ENCODE data around the gene ZNF205.
"Not testable (repeated sequence)": the region's sequence is repeated elsewhere in the genome, so short reads cannot be mapped to it uniquely, and the experiment has no call there.

The ZNF205 gene

DNA sequence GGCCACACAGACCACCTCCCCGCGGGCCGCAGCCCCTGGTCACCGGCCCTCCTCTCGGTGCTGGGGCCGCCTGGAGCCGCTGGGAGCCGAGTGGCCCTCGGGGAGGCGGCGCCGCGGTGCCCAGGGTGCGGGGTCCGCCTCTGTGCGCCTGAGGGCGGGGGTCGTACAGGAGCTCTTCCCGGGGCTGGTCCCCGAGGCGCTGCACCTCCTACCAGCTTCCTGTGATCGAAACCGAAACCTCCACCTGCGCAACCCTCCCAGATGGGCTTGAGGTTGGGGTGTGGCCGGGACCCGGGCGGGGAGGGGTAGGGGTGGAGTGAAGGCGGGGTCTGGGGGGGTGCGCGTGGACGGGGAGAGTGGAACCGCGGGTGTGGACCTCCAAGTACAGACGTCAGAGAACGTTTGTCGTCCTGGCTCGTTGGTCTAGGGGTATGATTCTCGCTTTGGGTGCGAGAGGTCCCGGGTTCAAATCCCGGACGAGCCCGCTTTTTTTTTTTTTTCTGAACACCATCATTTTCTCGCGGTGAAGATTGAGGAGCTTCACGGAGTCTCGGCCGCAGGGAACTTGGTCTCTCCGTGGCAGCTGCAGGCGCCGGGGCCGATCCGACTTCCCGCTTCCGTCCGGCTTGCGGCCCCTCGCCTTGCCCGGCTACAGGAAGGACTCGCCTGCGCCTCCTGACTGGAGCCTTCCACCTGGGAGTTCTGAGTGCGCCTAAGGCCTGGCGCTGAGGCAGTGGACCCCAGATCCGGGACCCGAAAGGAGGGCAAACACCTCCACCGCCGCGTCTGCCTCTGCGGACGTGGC, 46.3 kb downstream of the ZNF205 start:
- peaks cover 0 to 2% (median 0%) of the 10 kb centered on the region in 5 experiments for H3K27me3 ChIP-seq (replicated peaks in 2 of 5; ENCODE audit: control insufficient read depth in 4 of 5, insufficient read depth in 5 of 5, low read length in 4 of 5)
- H3K4me3 ChIP-seq (ENCODE audit: control insufficient read depth in 1 of 7, extremely low read depth in 1 of 7, insufficient read depth in 4 of 7, low read depth in 2 of 7, low read length in 6 of 7), result peak overlapping the region; percentile 53 to 88 (median 83)
- WGBS (ENCODE audit: insufficient coverage), result under 1% methylated on average over 47 of the region's 70 CpGs
- CTCF ChIA-PET, result interaction anchor here (0.7 to 1.5 kb wide), 6 partner anchors 10 to 560 kb away, joined by 3 to 5 read pairs (median 4); no protein-coding TSS in a partner anchor
- peak; percentile 92 to 96 (median 96) for DNase-seq
- POLR2A ChIA-PET, result interaction anchor here (0.7 to 1.2 kb wide), 3 partner anchors 8 to 15 kb away, joined by 3 to 5 read pairs (median 3); no protein-coding TSS in a partner anchor
- H3K4me1 ChIP-seq (ENCODE audit: control extremely low read depth in 1 of 4, control insufficient read depth in 4 of 4, insufficient read depth in 4 of 4, low read length in 3 of 4), result peaks cover 0 to 32% (median 25%) of the 10 kb centered on the region in 4 experiments
- no peaks in the 10 kb centered on the region for H3K36me3 ChIP-seq (ENCODE audit: control insufficient read depth in 4 of 4, insufficient read depth in 4 of 4, low read length in 3 of 4)
- peak overlapping the region in 1 of 2 experiments; percentile 66 for H3K27ac ChIP-seq (ENCODE audit: insufficient read depth in 1 of 2, low read depth in 1 of 2, low read length in 2 of 2, poor library complexity in 1 of 2, severe bottlenecking in 2 of 2)
- no peaks in the 10 kb centered on the region for H3K9me3 ChIP-seq (ENCODE audit: control extremely low read depth in 1 of 5, control insufficient read depth in 4 of 5, insufficient read depth in 2 of 5, low read depth in 1 of 5, low read length in 4 of 5)

DNA sequence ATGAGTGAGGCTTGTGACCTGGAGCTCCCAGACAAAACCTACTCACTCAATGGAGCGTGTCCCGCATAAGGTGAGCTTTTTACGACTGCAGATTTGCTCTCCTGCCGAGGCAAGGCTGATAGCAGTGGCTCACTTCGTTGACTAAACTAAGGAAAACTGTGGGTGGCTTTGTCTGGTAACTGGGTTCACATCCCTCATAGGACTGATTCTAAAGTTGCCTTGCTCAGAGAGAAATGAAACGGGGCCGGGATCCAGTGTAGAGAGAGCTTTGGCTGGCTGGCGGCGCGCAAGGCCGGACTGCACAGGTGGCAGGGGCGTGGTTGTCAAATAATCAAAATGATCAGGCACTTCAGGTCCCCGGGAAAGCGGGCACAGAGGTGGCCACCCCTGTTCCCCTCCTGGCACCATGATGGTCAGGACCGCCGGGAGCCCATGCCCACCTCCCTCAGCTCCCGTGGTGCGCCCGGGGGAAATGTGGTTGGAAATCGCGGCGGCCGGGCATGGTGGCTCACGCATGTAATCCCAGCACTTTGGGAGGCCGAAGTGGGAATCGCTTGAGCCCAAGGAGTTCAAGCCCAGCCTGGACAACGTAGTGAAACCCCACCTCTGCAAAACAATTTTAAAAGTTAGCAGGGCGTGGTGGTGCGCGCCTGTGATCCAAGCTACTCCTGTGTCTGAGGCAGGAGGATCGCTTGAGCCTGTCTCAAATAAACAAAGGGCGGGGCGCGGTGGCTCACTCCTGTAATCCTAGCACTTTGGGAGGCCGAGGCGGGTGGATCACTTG, 49.0 kb downstream of the ZNF205 start:
- no peak for DNase-seq
- CTCF ChIA-PET, result interaction anchor here (1.2 to 2.8 kb wide), 8 partner anchors 10 to 131 kb away, joined by 3 to 12 read pairs (median 4); partner anchors contain the start of gene ZNF213
- Histone ChIP-seq H3K9me3 (ENCODE audit: control extremely low read depth in 1 of 5, control insufficient read depth in 4 of 5, insufficient read depth in 2 of 5, low read depth in 1 of 5, low read length in 4 of 5) (no peaks in the 10 kb centered on the region), H3K36me3 (ENCODE audit: control insufficient read depth in 4 of 4, insufficient read depth in 4 of 4, low read length in 3 of 4) (no peaks in the 10 kb centered on the region), H3K27me3 (replicated peaks in 2 of 5; ENCODE audit: control insufficient read depth in 4 of 5, insufficient read depth in 5 of 5, low read length in 4 of 5) (peaks cover 0 to 5% (median 0%) of the 10 kb centered on the region in 5 experiments), H3K4me3 (ENCODE audit: control insufficient read depth in 1 of 7, extremely low read depth in 1 of 7, insufficient read depth in 4 of 7, low read depth in 2 of 7, low read length in 6 of 7) (no peak overlapping the region), H3K27ac (ENCODE audit: insufficient read depth in 1 of 2, low read depth in 1 of 2, low read length in 2 of 2, poor library complexity in 1 of 2, severe bottlenecking in 2 of 2) (no peak overlapping the region), H3K4me1 (ENCODE audit: control extremely low read depth in 1 of 4, control insufficient read depth in 4 of 4, insufficient read depth in 4 of 4, low read length in 3 of 4) (peaks cover 0 to 40% (median 32%) of the 10 kb centered on the region in 4 experiments)
- POLR2A ChIA-PET, result interaction anchor here (0.6 to 1.1 kb wide), 2 partner anchors 11 to 27 kb away, joined by 3 read pairs; no protein-coding TSS in a partner anchor
- WGBS (ENCODE audit: insufficient coverage), result 91% methylated on average over 22 of the region's 36 CpGs

DNA sequence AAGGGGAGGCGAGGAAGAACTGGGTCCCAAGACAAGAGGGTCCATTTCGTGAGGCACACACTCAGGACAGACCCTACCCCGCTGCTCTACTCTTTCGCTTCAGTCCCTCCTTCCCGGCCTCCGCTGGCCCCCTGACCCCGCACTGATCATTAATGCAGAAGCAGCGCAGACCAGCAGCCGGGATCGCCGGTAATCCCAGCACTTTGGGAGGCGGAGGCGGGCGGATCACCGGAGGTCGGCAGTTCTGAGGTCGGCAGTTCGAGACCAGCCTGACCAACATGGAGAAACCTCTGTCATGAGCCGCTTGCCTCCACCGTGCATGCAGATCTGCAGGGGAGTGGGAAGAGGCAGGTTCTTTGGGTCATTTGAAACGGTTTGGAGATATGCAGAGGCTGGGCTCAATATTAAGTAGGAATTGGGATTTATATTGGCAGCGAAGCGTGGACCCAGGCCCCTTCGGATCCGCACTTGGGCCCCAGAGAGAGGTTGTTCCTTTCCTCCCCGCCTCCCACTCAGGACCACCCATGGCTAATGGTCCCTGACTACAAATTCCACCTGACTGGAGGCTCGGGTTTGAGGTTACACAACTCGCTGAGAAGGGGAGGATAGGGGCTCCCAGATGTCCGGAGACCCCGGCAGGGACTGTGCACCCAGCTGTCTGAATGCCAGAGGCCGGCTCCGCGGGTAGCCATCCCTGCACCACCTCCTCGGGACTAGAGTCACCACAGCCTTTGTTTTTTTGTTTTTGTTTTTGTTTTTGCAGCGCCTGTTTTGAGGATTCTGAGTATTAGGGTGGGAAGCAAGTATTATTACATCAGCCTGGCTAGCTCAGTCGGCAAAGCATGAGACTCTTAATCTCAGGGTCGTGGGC, 52.0 kb downstream of the ZNF205 start:
- Histone ChIP-seq H3K4me3 (ENCODE audit: control insufficient read depth in 1 of 7, extremely low read depth in 1 of 7, insufficient read depth in 4 of 7, low read depth in 2 of 7, low read length in 6 of 7) (no peak overlapping the region), H3K4me1 (ENCODE audit: control extremely low read depth in 1 of 4, control insufficient read depth in 4 of 4, insufficient read depth in 4 of 4, low read length in 3 of 4) (peaks cover 0 to 24% (median 17%) of the 10 kb centered on the region in 4 experiments), H3K9me3 (ENCODE audit: control extremely low read depth in 1 of 5, control insufficient read depth in 4 of 5, insufficient read depth in 2 of 5, low read depth in 1 of 5, low read length in 4 of 5) (no peaks in the 10 kb centered on the region), H3K36me3 (ENCODE audit: control insufficient read depth in 4 of 4, insufficient read depth in 4 of 4, low read length in 3 of 4) (no peaks in the 10 kb centered on the region), H3K27ac (ENCODE audit: insufficient read depth in 1 of 2, low read depth in 1 of 2, low read length in 2 of 2, poor library complexity in 1 of 2, severe bottlenecking in 2 of 2) (no peak overlapping the region), H3K27me3 (replicated peaks in 2 of 5; ENCODE audit: control insufficient read depth in 4 of 5, insufficient read depth in 5 of 5, low read length in 4 of 5) (peaks cover 0 to 25% (median 14%) of the 10 kb centered on the region in 5 experiments)
- POLR2A ChIA-PET, result no interaction called here
- WGBS (ENCODE audit: insufficient coverage), result 95% methylated on average over 28 of the region's 37 CpGs
- CTCF ChIA-PET, result interaction anchor here (1.0 to 2.0 kb wide), 5 partner anchors 12 to 32 kb away, joined by 3 to 9 read pairs (median 5); partner anchors contain the start of gene ZNF213
- no peak for DNase-seq

DNA sequence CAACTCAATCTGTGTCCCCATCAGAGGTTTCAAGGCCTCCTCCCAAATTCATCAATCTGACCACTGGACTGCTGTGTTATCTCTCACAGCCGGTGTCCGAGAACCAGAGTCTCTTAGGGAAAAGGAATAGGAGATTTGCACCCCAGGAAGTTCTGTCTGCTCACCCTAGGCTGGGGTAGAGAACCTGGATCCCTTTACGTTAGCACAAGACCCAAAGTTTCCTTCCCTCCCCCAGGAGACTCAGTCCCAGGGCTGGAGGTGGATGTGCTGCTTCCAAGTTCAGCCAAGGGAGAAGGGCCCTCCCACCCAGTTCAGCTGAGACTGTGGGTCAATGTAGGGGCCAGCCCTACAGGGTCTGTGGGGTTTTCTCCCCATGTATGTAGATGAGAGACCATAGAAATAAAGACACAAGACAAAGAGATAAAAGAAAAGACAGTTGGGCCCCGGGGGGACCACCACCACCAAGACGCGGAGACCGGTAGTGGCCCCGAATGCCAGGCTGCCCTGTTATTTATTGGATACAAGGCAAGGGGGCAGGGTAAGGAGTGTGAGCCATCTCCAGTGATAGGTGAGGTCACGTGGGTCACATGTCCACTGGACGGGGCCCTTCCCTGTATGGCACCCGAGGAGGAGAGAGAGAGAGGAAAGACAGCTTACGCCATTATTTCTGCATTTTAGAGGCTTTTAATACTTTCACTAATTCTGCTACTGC, 52.9 kb downstream of the ZNF205 start:
- POLR2A ChIA-PET, result no interaction called here
- Histone ChIP-seq H3K9me3 (ENCODE audit: control extremely low read depth in 1 of 5, control insufficient read depth in 4 of 5, insufficient read depth in 2 of 5, low read depth in 1 of 5, low read length in 4 of 5) (no peaks in the 10 kb centered on the region), H3K4me1 (ENCODE audit: control extremely low read depth in 1 of 4, control insufficient read depth in 4 of 4, insufficient read depth in 4 of 4, low read length in 3 of 4) (peaks cover 0 to 18% (median 10%) of the 10 kb centered on the region in 4 experiments), H3K4me3 (ENCODE audit: control insufficient read depth in 1 of 7, extremely low read depth in 1 of 7, insufficient read depth in 4 of 7, low read depth in 2 of 7, low read length in 6 of 7) (peak overlapping the region in 3 of 7 experiments; percentile 11 to 67 (median 49)), H3K27me3 (replicated peaks in 2 of 5; ENCODE audit: control insufficient read depth in 4 of 5, insufficient read depth in 5 of 5, low read length in 4 of 5) (peaks cover 0 to 35% (median 17%) of the 10 kb centered on the region in 5 experiments), H3K27ac (ENCODE audit: insufficient read depth in 1 of 2, low read depth in 1 of 2, low read length in 2 of 2, poor library complexity in 1 of 2, severe bottlenecking in 2 of 2) (no peak overlapping the region), H3K36me3 (ENCODE audit: control insufficient read depth in 4 of 4, insufficient read depth in 4 of 4, low read length in 3 of 4) (no peaks in the 10 kb centered on the region)
- CTCF ChIA-PET, result interaction anchor here (0.6 to 2.0 kb wide), 9 partner anchors 13 to 134 kb away, joined by 3 to 9 read pairs (median 4); partner anchors contain the start of gene ZNF213
- WGBS (ENCODE audit: insufficient coverage), result 85% methylated on average over 6 of the region's 12 CpGs
- DNase-seq, result no peak

DNA sequence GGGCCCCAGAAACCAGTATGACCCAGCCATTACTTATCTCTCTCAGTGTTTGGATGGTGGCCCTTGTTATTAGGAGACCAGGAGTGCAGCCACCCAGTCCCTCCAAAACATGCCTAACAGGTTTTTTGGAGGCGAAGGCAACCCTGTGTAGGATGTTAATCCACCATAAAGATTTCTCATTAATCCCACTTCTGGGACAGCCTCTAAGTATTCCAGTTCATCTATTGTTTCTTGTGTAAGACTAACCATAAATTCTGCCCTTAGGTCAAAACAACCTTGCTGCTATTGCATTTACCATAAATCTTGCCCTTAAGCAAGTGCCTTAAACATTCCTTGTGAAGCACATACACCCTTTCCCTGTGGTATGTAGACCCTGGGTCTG, 54.1 kb downstream of the ZNF205 start:
- POLR2A ChIA-PET, result no interaction called here
- Histone ChIP-seq H3K9me3 (ENCODE audit: control extremely low read depth in 1 of 5, control insufficient read depth in 4 of 5, insufficient read depth in 2 of 5, low read depth in 1 of 5, low read length in 4 of 5) (no peaks in the 10 kb centered on the region), H3K4me3 (ENCODE audit: control insufficient read depth in 1 of 7, extremely low read depth in 1 of 7, insufficient read depth in 4 of 7, low read depth in 2 of 7, low read length in 6 of 7) (no peak overlapping the region), H3K36me3 (ENCODE audit: control insufficient read depth in 4 of 4, insufficient read depth in 4 of 4, low read length in 3 of 4) (no peaks in the 10 kb centered on the region), H3K27me3 (replicated peaks in 2 of 5; ENCODE audit: control insufficient read depth in 4 of 5, insufficient read depth in 5 of 5, low read length in 4 of 5) (peaks cover 0 to 47% (median 23%) of the 10 kb centered on the region in 5 experiments), H3K27ac (ENCODE audit: insufficient read depth in 1 of 2, low read depth in 1 of 2, low read length in 2 of 2, poor library complexity in 1 of 2, severe bottlenecking in 2 of 2) (no peak overlapping the region), H3K4me1 (ENCODE audit: control extremely low read depth in 1 of 4, control insufficient read depth in 4 of 4, insufficient read depth in 4 of 4, low read length in 3 of 4) (peaks cover 0 to 30% (median 22%) of the 10 kb centered on the region in 4 experiments)
- WGBS (ENCODE audit: insufficient coverage), result 56% methylated on average over 1 of the region's 1 CpG
- CTCF ChIA-PET, result interaction anchor here (0.6 to 2.0 kb wide), 6 partner anchors 17 to 294 kb away, joined by 3 to 9 read pairs (median 6); partner anchors contain the start of gene ZNF213
- DNase-seq, result no peak

DNA sequence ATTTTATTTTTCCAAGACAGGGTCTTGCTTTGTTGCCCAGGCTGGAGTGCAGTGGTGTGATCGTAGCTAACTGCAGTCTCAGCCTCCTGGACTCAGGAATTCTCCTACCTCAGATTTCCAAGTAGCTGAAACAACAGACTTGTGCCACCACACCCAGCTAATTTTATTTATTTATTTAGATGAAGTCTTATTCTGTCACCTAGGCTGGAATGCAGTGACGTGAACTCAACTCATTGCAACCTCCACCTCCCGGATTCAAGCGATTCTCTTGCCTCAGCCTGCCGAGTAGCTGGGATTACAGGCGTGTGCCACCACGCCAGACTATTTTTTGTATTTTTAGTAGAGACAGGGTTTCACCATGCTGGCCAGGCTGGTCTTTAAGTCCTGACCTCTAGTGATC, 56.3 kb downstream of the ZNF205 start:
- not testable (repeated sequence) for H3K9me3 ChIP-seq (ENCODE audit: control extremely low read depth in 1 of 5, control insufficient read depth in 4 of 5, insufficient read depth in 2 of 5, low read depth in 1 of 5, low read length in 4 of 5); H3K27ac ChIP-seq (ENCODE audit: insufficient read depth in 1 of 2, low read depth in 1 of 2, low read length in 2 of 2, poor library complexity in 1 of 2, severe bottlenecking in 2 of 2); H3K36me3 ChIP-seq (ENCODE audit: control insufficient read depth in 4 of 4, insufficient read depth in 4 of 4, low read length in 3 of 4); DNase-seq; H3K4me3 ChIP-seq (ENCODE audit: control insufficient read depth in 1 of 7, extremely low read depth in 1 of 7, insufficient read depth in 4 of 7, low read depth in 2 of 7, low read length in 6 of 7)
- Histone ChIP-seq H3K27me3 (replicated peaks in 2 of 5; ENCODE audit: control insufficient read depth in 4 of 5, insufficient read depth in 5 of 5, low read length in 4 of 5) (peaks cover 2 to 68% (median 32%) of the 10 kb centered on the region in 5 experiments), H3K4me1 (ENCODE audit: control extremely low read depth in 1 of 4, control insufficient read depth in 4 of 4, insufficient read depth in 4 of 4, low read length in 3 of 4) (peaks cover 0 to 35% (median 29%) of the 10 kb centered on the region in 4 experiments)
- ChIA-PET CTCF (interaction anchor here (0.8 to 2.5 kb wide), 13 partner anchors 8 to 141 kb away, joined by 3 to 16 read pairs (median 3); partner anchors contain the start of gene ZNF263), POLR2A (interaction anchor here (1.7 kb wide), 1 partner anchor 10 kb away, joined by 5 read pairs; no protein-coding TSS in a partner anchor)
- WGBS (ENCODE audit: insufficient coverage), result 91% methylated on average over 6 of the region's 7 CpGs

Measured in common myeloid progenitor, CD34-positive (primary cell).